Measurements from ENCODE around the gene ENHO. TPM values are rescaled to one million over a fixed set of nuclear protein-coding genes. Genes with fewer than 3 reads are reported as not detected.
A peak's percentile ranks its signal among the peaks of the same experiment; 100 is the strongest.

ENHO gene
- total RNA-seq, 1 donor = not detected

DNA sequence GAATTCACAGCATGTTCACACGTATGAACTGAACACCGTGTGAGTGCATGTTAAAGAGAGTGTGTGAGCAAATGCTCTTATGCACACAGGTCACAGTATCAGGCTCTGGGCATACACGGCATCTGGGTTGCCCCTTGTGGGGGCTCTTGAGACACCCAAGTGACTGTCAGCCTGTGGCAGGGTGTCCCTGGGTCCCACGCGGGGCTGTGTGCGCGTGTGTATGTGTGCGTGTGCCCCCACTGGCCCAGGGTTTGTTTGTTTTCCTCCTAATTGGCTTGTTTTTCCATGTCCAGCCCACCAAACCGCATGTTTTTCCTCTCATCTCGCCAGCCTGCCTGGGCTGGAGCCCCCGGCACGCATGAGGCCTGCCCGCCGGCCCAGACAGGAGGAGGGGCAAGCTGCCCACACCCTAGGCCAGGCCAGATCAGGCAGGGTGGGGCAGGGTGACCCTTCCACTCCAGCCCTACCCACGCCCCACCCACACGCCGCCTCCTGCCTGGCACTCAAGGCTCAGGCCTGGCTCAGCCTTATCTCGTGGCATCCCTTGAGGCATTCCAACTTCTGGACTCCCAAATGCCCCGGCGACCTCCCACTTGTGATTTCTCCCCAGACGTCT lies 37.9 kb upstream of the ENHO start:
- TF ChIP-seq, protein P1, sequence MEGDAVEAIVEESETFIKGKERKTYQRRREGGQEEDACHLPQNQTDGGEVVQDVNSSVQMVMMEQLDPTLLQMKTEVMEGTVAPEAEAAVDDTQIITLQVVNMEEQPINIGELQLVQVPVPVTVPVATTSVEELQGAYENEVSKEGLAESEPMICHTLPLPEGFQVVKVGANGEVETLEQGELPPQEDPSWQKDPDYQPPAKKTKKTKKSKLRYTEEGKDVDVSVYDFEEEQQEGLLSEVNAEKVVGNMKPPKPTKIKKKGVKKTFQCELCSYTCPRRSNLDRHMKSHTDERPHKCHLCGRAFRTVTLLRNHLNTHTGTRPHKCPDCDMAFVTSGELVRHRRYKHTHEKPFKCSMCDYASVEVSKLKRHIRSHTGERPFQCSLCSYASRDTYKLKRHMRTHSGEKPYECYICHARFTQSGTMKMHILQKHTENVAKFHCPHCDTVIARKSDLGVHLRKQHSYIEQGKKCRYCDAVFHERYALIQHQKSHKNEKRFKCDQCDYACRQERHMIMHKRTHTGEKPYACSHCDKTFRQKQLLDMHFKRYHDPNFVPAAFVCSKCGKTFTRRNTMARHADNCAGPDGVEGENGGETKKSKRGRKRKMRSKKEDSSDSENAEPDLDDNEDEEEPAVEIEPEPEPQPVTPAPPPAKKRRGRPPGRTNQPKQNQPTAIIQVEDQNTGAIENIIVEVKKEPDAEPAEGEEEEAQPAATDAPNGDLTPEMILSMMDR (IDR thresholded peaks at IDR 0.05; ENCODE audit: insufficient read depth, low read length) = no peak
- DNase-seq (ENCODE audit: low read depth) = no peak
- no peak overlapping the region for H3K4me3 ChIP-seq (ENCODE audit: low read depth, low read length)

DNA sequence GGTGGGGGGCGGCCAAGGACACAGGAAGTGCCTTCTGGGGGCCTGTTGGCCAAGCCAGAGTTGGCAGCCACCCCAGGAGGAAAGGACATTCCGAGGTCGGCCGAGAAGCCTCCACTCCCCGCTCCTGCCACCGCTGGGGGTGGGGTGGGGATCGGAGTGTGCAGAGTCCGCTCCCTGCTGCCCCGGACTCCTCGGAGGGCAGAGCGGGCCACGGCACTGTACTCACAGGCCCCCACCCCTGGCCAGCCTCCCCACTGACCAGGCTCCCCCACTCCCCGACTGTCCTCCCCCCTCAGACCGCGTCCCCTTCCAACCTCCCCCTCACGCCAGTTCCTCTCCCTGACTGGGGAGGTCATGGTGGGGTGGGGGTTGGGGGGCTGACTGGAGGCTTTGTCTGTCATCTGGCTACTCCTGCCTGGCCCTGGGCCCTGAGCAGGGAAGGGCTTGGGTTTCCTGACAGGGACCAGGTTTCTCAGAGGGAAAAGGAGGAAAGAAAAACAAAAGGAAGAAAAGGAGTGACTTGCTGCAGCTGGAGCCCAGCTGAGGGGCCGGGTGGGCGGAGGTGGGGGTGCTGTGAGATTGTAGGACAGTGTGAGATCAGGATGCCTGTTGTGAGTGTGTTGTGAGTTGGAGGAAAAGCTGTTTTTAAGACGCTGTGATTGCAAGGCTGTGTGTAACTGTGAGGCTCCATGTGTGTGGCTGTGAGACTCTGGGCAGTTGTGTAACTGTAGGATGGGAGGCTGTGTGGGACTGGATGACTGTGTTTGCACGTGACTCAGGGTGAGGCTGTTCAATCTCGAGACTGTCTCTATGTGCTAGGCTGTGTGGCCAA lies 37.0 kb upstream of the ENHO start:
- TF ChIP-seq, protein P1 (IDR thresholded peaks at IDR 0.05; ENCODE audit: insufficient read depth, low read length) = no peak
- H3K4me3 ChIP-seq (ENCODE audit: low read depth, low read length) = no peak overlapping the region
- DNase-seq (ENCODE audit: low read depth) = peak; percentile 72

DNA sequence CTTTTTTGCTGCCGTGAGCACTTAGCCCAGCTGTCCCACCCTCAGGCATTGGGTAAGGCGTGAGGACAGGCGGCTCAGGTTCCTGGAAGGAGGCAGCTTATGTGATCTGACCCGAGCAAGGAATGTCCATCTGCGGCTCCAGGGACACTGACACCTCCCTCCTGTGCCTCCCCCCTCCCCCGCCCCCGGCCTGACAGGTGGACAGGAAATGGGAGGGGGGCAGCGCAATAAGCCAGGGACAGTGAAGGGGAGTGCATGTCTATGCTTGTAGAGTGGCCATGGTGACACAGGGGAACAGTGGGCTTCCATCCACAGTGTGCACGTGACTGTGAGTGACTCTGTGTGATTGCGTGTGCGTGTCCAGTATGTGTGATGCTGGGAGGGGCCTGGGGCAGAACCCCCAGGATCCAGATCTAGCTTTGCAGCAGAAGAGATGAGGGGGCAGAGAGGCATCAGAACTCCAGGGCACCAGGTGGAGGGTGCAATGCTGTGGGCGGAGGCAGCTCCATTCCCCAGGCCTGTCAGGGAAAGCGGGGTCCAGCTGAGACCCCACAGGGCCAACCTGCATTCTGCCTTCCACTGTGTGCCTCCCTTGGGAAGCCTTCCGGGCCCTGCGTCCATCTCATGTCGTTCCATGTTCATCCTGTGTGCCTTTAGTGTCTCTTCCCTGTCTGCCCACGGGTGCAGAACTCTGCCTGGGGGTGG lies 36.3 kb upstream of the ENHO start:
- no peak for DNase-seq (ENCODE audit: low read depth)
- TF ChIP-seq, protein P1 (IDR thresholded peaks at IDR 0.05; ENCODE audit: insufficient read depth, low read length) = no peak
- no peak overlapping the region for H3K4me3 ChIP-seq (ENCODE audit: low read depth, low read length)

DNA sequence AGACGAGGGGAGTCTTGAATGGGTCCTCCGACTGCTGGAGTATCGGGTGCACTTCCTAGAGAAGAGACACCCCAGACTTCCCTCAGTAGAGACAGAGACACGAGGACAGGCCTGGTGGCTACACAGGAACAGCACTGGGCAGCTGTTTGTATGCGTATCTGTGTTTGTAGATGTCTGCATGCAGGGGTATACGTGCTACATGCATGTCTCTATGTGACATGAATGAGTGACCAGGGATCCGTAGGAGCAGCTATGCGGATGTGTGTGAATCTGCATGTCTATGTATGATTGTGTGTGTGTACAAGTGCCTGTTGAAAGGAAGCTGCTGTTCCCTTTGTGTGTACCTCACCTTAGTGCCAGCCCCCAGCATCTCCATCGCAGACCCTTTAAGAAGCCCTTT lies 35.6 kb upstream of the ENHO start:
- H3K4me3 ChIP-seq (ENCODE audit: low read depth, low read length) = no peak overlapping the region
- TF ChIP-seq, protein P1 (IDR thresholded peaks at IDR 0.05; ENCODE audit: insufficient read depth, low read length) = no peak
- DNase-seq (ENCODE audit: low read depth) = no peak

DNA sequence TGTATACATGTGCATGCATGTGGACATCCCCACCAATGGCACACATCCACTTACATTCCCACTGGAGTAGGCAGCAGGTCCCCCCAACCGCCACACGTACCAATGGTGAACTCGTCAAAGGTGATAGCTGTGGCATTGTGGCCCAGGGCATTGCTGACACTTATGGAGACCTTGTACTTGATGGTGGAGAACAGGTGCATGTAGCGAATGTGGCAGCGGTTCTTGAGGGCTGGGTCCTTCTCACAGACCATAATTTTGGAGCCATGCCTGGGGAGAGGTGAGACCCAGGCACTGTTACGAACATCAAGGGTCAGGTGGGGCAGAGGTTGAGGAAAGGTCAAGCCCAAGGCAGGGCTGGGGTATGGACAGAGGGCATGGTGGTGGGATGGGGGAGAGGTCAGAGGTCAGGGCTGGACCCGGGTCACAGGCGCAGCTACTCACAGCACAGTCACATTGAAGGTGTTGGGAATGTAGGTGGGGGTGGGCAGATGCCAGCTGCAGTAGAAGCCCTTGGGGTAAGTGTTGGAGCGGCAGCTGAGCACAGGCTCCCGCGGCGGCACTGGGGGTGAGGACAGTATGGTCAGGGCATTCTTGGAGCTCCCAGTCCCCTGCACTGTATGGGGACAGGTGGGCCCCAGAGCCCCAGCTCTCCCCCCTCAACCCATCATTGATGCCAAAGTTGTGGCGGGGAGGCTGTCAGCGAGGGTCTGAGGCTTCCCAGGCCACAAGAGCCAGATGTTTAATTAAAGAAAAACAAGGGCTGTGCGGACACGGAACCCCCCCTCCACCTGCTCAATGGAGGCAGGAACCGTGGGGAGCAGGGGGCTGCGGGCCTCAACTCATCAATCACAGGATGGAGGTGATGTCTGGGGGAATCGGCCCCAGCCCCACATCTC lies 34.9 kb upstream of the ENHO start:
- H3K4me3 ChIP-seq (ENCODE audit: low read depth, low read length) = no peak overlapping the region
- TF ChIP-seq, protein P1 (IDR thresholded peaks at IDR 0.05; ENCODE audit: insufficient read depth, low read length) = no peak
- DNase-seq (ENCODE audit: low read depth) = no peak

DNA sequence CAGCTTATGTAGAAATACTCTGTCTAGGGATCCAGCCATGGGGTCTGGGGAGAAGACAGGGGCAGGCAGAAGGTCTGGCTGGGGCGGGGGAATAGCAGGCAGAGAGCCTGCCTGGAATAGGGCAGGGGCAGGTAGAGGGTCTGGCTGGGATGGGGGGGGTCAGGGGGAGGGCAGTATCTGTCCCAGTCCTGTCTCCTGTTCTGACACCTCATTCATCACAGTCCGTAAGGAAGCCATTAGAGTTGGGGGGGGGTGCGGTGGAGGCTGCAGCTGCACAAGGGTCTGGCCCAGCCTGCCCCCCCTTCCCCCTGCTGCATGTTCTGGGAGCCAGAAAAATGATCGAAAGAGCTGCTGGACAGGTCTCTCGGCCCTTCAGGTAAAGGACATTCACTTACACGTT lies 34.2 kb upstream of the ENHO start:
- no peak overlapping the region for H3K4me3 ChIP-seq (ENCODE audit: low read depth, low read length)
- TF ChIP-seq, protein P1 (IDR thresholded peaks at IDR 0.05; ENCODE audit: insufficient read depth, low read length) = no peak
- DNase-seq (ENCODE audit: low read depth) = no peak
